Activated T-helper 2 cell treated with anti-CD3 and anti-CD28 coated beads, Interferon-gamma antibody, Interleukin-2, Interleukin-4, amounts not matched to agents 10 μg/mL and 5 μg/mL and 100 μg/mL, durations not matched to agents 14 hours and 24 hours and 36 hours (primary cell): ENCODE measurements around the gene HSPA1B. TPM values are rescaled to one million over a fixed set of nuclear protein-coding genes. Genes with fewer than 3 reads are reported as not detected.
A peak's percentile ranks its signal among the peaks of the same experiment; 100 is the strongest.
"Not testable (repeated sequence)": the region's sequence is repeated elsewhere in the genome, so short reads cannot be mapped to it uniquely, and the experiment has no call there.

Experiments used
- DNase-seq: peaks from one replicate; pipeline ENCODE4 v3.0.0; 2021; ENCODE audit warnings: low spot score
- H3K27ac Mint-ChIP-seq: one replicate; pipeline ENCODE4 v1.8.0; 2021; ENCODE audit warnings: mixed read lengths
- H3K27me3 Mint-ChIP-seq: one replicate; pipeline ENCODE4 v1.8.0; 2021; ENCODE audit warnings: low read depth, mixed read lengths
- H3K36me3 Mint-ChIP-seq: one replicate; pipeline ENCODE4 v1.8.0; 2021; ENCODE audit warnings: low read depth, mixed read lengths
- H3K4me1 Mint-ChIP-seq: one replicate; pipeline ENCODE4 v1.8.0; 2021; ENCODE audit warnings: low read depth, mixed read lengths
- H3K4me3 Mint-ChIP-seq: one replicate; pipeline ENCODE4 v1.8.0; 2021; ENCODE audit warnings: low read depth, mild to moderate bottlenecking, moderate library complexity, mixed read lengths
- H3K9me3 Mint-ChIP-seq: one replicate; pipeline ENCODE4 v1.8.0; 2021; ENCODE audit warnings: mixed read lengths
- intact Hi-C: fragments of 100-400 bp; cut with micrococcal nuclease; formaldehyde crosslinking; loops from one replicate; pipeline ENCODE4 v1.15.1; 2023
- total RNA-seq: library from RNA; stranded (reverse); gene quantifications from 2 replicates; pipeline ENCODE4 v1.2.3, GENCODE V29; 2022

HSPA1B gene
- total RNA-seq, 1 donor from 2014 or later, result 116 TPM

DNA sequence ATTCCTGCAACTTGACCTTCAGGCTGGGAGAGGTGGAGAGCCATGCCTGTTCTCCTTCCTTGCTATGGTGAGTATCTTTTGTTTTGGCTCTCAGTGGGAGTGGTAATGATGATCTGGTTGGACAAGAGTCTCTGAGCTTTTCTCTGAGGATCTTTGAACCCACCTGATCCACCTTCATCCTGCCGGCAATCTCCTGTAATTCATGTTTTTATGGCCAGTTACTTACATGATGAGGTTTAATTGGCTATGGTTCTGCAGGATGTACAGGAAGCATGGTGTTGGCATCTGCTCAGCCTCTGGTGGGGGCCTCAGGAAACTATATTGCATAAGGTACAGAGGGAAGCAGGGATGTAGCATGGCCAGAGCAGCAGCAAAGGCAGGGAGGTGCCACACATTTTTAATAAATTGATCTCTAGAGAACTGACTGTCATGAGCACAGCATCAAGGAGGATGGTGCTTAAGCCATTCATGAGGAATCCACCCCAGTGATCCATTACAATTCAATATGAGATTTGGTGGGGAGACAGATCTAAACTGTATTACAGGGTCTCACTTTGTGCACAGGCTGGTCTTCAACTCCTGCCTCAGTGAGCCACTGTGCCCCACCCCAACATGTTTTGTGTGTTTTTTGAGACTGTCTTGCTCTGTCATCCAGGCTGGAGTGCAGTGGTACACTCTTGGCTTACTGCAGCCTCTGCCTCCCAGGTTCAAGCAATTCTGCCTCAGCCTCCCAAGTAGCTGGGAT is 10.0 kb downstream of the HSPA1B start:
- peaks cover 31% of the 10 kb centered on the region for H3K4me1 Mint-ChIP-seq
- no peaks in the 10 kb centered on the region for H3K27me3 Mint-ChIP-seq
- H3K27ac Mint-ChIP-seq, result peak overlapping the region; percentile 97
- no peak for DNase-seq
- H3K9me3 Mint-ChIP-seq, result no peaks in the 10 kb centered on the region
- peaks cover 73% of the 10 kb centered on the region for H3K36me3 Mint-ChIP-seq
- intact Hi-C loops, result loop anchor here (10.0 kb wide), 3 partner anchors 337 to 1007 kb away; partner anchors contain the start of genes AGPAT1, MICB, PSMB8 and RNF5
- H3K4me3 Mint-ChIP-seq, result peak overlapping the region; percentile 87

DNA sequence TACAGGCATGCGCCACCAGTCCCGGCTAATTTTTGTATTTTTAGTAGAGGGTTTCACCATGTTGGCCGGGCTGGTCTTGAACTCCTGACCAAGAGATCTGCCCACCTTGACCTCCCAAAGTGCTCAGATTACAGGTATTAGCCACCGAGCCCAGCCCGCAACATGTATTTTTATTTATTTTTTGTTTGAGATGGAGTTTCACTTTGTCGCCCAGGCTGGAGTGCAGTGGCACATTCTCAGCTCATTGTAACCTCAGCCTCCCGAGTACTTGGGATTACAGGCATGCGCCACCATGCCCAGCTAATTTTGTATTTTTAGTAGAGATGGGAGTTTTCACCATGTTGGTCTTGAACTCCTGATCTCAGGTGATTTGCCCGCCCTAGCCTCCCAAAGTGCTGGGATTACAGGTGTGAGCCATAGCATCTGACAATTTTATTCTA is 10.6 kb downstream of the HSPA1B start:
- Mint-ChIP-seq H3K36me3 (peaks cover 73% of the 10 kb centered on the region), H3K4me1 (peaks cover 31% of the 10 kb centered on the region), H3K4me3 (peak overlapping the region; percentile 87)
- intact Hi-C loops, result loop anchor here (10.0 kb wide), 3 partner anchors 337 to 1007 kb away; partner anchors contain the start of genes AGPAT1, MICB, PSMB8 and RNF5
- not testable (repeated sequence) for DNase-seq, H3K9me3 Mint-ChIP-seq, H3K27me3 Mint-ChIP-seq, H3K27ac Mint-ChIP-seq

DNA sequence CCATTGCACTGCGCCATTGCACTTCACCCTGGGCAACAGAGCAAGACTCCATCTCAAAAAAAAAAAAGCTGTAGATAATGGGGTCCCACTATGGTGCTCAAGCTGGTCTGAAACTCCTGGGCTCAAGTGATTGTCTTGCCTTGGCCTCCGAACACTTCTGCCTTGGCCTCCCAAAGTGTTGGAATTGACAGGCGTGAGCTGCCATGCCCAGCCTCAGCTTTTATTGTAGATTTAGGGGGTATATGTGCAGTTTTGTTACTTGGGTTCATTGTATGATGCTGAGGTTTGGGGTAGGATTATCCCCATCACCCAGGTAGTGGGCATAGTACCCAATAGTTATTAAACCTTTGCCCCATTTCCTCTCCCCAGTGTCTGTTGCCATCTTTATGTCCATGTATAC is 11.4 kb downstream of the HSPA1B start:
- Mint-ChIP-seq H3K4me1 (peaks cover 29% of the 10 kb centered on the region), H3K36me3 (peaks cover 73% of the 10 kb centered on the region), H3K9me3 (no peaks in the 10 kb centered on the region), H3K4me3 (peak overlapping the region; percentile 43), H3K27ac (no peak overlapping the region), H3K27me3 (no peaks in the 10 kb centered on the region)
- intact Hi-C loops, result loop anchor here (10.0 kb wide), 3 partner anchors 336 to 1006 kb away; partner anchors contain the start of genes AGPAT1, MICB, PSMB8 and RNF5
- no peak for DNase-seq

DNA sequence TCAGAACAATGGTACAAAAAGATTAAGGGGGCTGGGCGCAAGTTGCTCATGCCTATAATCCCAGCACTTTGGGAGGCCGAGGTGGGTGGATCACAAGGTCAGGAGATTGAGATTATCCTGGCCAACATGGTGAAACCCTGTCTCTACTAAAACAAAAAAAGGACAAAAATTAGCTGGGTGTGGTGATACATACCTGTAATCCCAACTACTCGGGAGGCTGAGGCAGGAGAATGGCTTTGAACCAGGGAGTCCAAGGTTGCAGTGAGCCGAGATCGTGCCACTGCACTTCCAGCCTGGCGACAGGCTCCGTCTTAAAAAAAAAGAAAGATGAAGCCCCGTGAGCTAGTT is 12.2 kb downstream of the HSPA1B start:
- H3K4me1 Mint-ChIP-seq, result peaks cover 27% of the 10 kb centered on the region
- H3K27ac Mint-ChIP-seq, H3K9me3 Mint-ChIP-seq, DNase-seq, H3K27me3 Mint-ChIP-seq, H3K4me3 Mint-ChIP-seq: not testable (repeated sequence)
- intact Hi-C loops, result loop anchor here (10.0 kb wide), 3 partner anchors 335 to 1005 kb away; partner anchors contain the start of genes AGPAT1, MICB, PSMB8 and RNF5
- H3K36me3 Mint-ChIP-seq, result peaks cover 69% of the 10 kb centered on the region

DNA sequence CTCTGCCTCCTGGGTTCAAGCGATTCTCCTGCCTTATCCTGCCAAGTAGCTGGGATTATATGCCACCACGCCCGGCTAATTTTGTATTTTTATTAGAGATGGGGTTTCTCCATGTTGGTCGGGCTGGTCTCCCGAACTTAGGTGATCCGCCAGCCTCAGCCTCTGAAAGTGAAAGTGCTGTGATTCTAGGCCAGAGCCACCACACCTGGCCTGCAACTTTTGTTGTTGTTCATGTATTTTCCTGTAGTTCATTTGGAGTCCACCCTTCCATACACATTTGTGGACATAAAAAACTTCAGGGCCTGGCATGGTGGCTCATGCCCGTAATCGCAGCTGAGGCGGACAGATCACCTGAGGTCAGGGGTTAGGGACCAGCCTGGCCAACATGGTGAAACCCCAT is 14.5 kb downstream of the HSPA1B start:
- Mint-ChIP-seq H3K27ac (no peak overlapping the region), H3K4me1 (peaks cover 16% of the 10 kb centered on the region), H3K9me3 (no peaks in the 10 kb centered on the region), H3K4me3 (no peak overlapping the region), H3K36me3 (peaks cover 47% of the 10 kb centered on the region), H3K27me3 (no peaks in the 10 kb centered on the region)
- intact Hi-C loops, result no loop called here
- no peak for DNase-seq

DNA sequence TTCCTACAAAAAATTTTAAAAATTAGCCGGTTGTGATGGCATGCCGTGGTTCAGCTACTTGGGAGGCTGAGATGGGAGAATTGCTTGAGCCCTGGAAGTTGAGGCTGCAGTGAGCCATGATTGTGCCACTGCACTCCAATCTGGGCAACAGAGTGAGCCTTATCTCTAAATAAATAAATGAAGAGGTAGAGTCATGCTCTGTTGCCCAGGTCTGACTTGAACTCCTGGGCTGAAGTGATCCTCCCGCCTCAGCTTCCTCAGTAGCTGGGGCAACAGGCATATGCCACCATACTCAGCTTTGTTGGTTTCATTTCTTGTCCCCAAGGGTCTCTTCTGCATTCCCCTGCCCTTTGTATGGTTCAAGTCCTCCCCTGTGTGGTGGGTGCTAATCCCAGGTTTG is 17.0 kb downstream of the HSPA1B start:
- H3K36me3 Mint-ChIP-seq, result peaks cover 23% of the 10 kb centered on the region
- H3K27ac Mint-ChIP-seq, result no peak overlapping the region
- H3K27me3 Mint-ChIP-seq, result no peaks in the 10 kb centered on the region

DNA sequence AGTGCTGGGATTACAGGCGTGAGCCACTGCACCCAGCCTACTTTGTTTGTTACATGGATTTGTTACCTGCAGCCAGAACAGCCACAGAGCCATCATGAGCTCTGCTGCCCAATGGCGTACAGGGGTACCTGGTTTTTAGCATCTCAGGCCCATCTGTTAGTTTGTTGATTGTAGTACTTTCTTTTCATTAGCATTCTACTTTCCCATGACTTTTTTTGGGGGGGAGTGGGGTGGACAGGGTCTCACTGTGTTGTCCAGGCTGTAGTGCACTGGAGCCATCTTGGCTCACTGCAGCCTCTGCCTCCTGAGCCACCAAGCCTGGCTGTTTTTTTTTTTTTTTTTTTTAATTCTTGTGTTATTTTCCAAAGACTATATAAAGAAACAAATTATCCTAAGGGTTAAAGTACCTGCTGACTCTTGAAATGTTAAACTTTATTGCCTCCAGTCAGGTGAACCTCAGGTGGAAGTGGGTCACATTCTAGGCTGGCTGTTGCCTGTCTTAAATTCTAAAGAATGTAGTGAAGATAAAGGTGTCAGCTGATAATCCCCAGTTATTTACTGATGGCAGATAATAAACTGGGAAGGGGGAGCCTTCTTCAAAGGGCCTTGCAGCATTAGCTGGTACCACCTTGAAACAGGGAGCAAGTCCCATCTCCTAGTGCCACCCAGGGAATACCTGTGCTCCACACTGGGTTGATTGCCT is 19.9 kb downstream of the HSPA1B start:
- Mint-ChIP-seq H3K36me3 (no peaks in the 10 kb centered on the region), H3K4me3 (no peak overlapping the region), H3K9me3 (no peaks in the 10 kb centered on the region), H3K4me1 (no peaks in the 10 kb centered on the region), H3K27me3 (no peaks in the 10 kb centered on the region), H3K27ac (no peak overlapping the region)
- intact Hi-C loops, result no loop called here
- DNase-seq, result no peak

More for the DNA sequence above, 17.0 kb downstream of the HSPA1B start:
- no peak for DNase-seq
- Mint-ChIP-seq H3K4me1 (peaks cover 1% of the 10 kb centered on the region), H3K4me3 (no peak overlapping the region), H3K9me3 (no peaks in the 10 kb centered on the region)
- intact Hi-C loops, result no loop called here

DNA sequence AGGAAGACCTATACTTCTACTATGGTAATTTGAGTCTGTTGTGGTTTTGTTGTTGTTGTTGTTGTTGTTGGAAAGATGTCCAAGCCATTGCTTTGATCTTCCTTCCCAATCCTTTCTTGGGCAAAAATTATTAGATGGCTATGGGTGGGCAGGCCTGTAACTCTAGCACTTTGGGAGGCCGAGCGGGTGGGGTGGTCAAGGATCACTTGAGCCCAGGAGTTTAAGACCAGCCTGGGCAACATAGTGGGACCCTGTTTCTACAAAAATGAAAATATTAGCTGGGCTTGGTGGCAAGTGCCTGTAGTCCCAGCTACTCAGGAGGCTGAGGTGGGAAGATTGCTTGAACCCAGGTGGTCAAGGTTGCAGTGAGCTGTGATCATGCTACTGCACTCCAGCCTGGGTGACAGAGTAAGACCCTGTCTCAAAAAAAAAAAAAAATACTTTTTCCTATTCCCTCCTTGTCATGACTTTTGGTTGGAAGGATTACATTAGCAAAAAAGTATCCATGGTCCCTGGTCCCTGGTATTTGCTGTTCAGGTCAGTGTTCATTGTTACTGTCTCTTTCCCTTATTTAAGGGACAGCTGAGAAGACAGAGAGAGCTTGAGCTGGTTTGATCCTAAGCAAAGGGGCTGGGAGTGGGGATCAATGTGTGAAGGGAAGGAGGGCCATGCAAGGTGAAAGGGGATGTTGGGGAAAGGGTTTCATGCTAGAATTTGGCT is 23.4 kb downstream of the HSPA1B start:
- intact Hi-C loops, result no loop called here
- Mint-ChIP-seq H3K27ac (no peak overlapping the region), H3K9me3 (no peaks in the 10 kb centered on the region), H3K36me3 (no peaks in the 10 kb centered on the region), H3K27me3 (no peaks in the 10 kb centered on the region), H3K4me3 (no peak overlapping the region), H3K4me1 (no peaks in the 10 kb centered on the region)
- no peak for DNase-seq

DNA sequence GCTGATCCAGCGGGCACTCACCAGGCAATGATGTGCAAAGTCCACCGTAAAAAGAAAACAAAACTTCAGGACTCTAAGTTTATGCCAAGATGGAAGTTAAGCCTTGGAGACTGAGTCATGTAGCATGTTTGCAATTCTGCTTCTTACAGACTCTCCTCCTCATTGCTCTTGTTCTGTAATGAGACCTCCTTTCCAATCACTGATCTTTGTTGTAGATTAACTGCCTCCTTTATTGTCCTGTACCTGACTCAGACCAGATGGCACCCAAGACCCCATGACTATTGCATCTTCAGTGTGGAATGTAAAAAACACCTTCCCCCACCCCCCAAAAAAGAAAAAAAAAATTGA is 23.9 kb downstream of the HSPA1B start:
- H3K4me3 Mint-ChIP-seq, result no peak overlapping the region
- H3K27me3 Mint-ChIP-seq, result no peaks in the 10 kb centered on the region
- no peaks in the 10 kb centered on the region for H3K4me1 Mint-ChIP-seq
- no peak overlapping the region for H3K27ac Mint-ChIP-seq
- no peak for DNase-seq
- no peaks in the 10 kb centered on the region for H3K9me3 Mint-ChIP-seq
- H3K36me3 Mint-ChIP-seq, result no peaks in the 10 kb centered on the region
- intact Hi-C loops, result no loop called here

DNA sequence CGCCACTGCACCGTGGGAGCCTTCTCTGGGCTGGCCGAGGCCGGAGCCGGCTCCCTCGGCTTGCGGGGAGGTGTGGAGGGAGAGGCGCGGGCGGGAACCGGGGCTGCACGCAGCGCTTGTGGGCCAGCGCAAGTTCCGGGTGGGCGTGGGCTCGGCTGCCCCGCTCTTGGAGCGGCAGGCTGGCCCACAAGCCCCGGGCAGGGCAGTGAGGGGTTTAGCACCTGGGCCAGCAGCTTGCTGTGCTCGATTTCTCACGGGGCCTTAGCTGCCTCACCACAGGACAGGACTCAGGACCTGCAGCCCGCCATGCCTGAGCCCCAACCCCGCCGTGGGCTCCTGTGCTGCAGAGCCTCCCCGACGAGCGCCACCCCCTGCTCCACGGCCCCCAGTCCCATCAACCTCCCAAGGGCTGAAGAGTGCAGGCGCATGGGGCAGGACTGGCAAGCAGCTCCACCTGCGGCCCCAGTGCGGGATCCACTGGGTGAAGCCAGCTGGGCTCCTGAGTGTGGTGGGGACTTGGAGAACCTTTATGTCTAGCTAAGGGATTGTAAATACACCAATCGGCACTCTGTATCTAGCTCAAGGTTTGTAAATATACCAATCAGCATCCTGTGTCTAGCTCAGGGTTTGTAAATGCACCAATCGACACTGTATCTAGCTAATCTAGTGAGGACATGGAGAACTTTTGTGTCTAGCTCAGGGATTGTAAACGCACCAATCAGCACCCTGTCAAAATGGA is 24.6 kb downstream of the HSPA1B start:
- H3K4me3 Mint-ChIP-seq, DNase-seq, H3K4me1 Mint-ChIP-seq, H3K27me3 Mint-ChIP-seq, H3K9me3 Mint-ChIP-seq, H3K27ac Mint-ChIP-seq, intact Hi-C loops, H3K36me3 Mint-ChIP-seq: not testable (repeated sequence)

DNA sequence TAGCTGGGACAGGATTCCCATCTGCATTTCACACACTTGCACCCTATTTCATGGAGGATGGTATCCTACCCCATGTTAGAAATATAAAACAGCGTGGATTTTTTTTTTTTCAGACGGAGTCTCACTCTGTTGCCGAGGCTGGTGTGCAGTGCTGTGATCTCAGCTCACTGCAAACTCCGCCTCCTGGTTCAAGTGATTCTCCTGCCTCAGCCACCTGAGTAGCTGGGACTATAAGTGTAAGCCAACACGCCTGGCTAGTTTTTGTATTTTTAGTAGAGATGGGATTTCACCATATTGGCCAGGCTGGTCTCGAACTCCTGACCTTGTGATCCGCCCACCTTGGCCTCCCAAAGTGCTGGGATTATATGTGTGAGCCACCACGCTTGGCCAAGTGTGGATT is 30.2 kb downstream of the HSPA1B start:
- H3K4me3 Mint-ChIP-seq, intact Hi-C loops, H3K27me3 Mint-ChIP-seq, H3K4me1 Mint-ChIP-seq, H3K27ac Mint-ChIP-seq, DNase-seq, H3K9me3 Mint-ChIP-seq: not testable (repeated sequence)
- peaks cover 13% of the 10 kb centered on the region for H3K36me3 Mint-ChIP-seq

DNA sequence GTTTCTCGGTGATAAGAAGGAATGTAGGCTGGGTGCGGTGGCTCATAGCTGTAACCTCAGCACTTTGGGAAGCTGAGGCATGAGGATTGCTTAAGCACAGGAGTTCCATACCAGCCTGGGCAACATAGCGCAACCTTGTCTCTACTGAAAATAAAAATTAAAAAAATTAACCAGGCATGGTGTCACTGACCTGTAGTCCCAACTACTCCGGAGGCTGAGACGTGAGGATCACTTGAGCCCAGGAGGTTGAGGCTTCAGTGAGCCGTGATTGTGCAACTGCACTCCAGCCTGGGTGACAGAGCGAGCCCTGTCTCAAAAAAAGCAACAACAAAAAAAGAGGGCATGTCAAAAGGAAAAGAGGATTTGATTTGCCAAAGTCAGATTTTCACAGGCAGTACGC is 31.2 kb downstream of the HSPA1B start:
- Mint-ChIP-seq H3K4me3 (no peak overlapping the region), H3K9me3 (no peaks in the 10 kb centered on the region), H3K27ac (no peak overlapping the region), H3K27me3 (no peaks in the 10 kb centered on the region), H3K36me3 (peaks cover 13% of the 10 kb centered on the region), H3K4me1 (peaks cover 7% of the 10 kb centered on the region)
- intact Hi-C loops, result no loop called here
- DNase-seq, result no peak
